ENCODE data around the gene LRMDA.

The LRMDA gene

DNA sequence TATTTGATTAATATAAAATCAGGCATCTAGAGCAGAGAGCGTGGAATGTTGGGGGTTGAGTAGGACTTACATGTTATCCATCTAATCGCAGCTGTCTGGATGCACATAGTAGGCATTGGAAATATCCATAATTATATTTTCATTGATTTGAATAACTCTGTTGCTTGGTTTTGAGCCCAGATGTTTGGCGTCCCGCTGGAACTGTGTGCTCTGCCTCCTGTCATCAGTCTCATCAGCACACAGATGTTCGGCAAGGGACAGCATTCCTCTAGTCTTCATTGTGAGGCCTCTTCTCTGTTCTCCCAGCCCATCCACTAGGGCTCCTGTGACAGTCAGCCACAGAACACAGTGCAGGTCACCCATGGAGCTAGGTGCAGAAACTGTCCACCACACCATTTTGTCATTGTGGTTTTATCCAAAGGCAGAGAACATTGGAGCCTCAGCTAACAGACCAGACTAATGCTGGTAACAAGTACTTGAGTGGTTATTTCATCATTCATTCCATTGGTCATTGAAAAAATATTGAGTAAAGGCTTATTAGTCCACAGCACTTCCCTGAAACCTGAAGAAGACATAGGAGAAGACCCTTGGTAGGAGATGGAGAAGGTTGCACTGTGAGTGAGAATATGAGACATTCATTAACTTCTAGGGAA lies 927.4 kb downstream of the LRMDA start:
- Mint-ChIP-seq H3K27ac (no peak overlapping the region), H3K9me3 (peaks cover 3 to 7% of the 10 kb centered on the region in 2 donors), H3K27me3 (no peaks in the 10 kb centered on the region), H3K36me3 (ENCODE audit: insufficient read depth) (no peaks in the 10 kb centered on the region), H3K4me3 (no peak overlapping the region), H3K4me1 (ENCODE audit: low read depth in 2 of 2) (no peaks in the 10 kb centered on the region)
- no peak for DNase-seq
- ATAC-seq (replicated peaks), result no peak

DNA sequence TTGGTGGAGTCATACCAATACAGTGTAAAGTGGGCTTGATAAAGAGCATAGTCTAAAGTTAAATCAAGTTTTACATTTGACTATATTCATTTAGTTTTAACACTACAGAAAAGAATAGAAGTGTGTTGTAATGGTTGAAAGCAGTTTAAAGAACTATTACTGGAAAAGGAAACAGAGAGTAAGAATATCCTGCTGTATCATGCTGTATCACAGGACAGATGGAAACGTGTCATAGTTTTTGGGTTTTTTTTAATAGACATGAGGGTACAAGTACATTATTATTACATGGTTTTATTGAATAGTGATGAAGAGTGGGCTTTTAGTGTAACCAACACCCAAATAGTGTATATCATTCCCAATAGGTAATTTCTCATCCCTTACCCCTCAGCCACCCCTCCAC lies 944.3 kb downstream of the LRMDA start:
- Mint-ChIP-seq H3K27me3 (no peaks in the 10 kb centered on the region), H3K9me3 (peaks cover 4 to 12% of the 10 kb centered on the region in 2 donors), H3K36me3 (ENCODE audit: insufficient read depth) (no peaks in the 10 kb centered on the region), H3K27ac (no peak overlapping the region), H3K4me1 (ENCODE audit: low read depth in 2 of 2) (no peaks in the 10 kb centered on the region), H3K4me3 (no peak overlapping the region)
- no peak for DNase-seq
- no peak for ATAC-seq (replicated peaks)

DNA sequence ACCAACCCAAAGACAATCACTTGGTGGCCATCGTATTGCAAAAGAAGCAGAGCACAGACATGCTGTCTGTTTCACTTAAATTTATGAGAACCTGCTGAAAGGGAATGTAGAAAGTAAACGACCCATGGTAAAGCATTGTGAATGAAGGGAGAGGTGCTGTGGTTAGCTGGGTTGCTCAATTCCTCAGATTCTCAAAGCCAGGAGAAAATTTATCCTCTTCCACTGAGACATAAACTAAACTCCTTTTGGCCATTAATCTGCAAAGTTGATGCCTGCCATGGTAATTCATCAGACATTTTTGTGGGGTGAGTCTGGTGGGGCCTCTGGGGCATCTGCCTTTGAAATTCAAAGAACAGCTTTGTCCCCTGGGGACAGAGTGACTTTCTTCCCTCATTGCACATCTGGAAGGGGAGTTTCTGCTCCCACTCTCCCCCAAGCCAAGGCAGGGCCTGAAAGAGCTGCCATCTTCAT lies 951.0 kb downstream of the LRMDA start:
- H3K36me3 Mint-ChIP-seq (ENCODE audit: insufficient read depth), result no peaks in the 10 kb centered on the region

DNA sequence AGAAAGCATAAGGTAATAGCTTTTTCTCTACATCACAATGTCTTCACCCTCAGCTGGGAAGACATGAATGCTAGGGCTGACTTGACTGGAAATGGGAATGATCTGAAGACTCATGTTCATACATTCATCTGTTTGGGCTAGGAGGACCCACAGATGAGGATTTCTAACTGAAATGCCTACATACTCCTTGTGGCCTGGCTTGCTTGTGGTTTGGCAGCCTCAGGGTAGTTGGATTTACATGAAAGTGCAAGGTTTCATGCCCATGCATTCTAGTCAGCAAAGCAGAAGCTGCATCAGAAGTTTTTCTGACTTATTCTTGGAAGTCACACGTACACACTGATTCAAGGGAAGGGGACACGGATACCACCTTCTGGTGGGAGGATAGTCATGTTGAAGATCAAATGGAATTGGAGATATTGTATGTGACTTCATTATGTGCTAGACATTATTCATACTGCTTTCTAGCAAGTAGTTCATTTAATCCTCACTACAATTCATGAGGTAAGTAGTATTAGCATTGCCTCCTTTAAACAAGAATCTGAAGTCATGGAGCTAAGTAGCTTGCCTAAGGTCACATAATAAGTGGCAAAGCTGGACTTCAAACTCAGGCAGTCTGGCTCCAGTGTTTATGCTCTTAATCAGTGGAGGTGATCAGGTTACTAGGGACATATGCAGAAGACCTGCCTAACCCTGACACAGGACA lies 957.0 kb downstream of the LRMDA start:
- ATAC-seq (replicated peaks), result no peak
- no peaks in the 10 kb centered on the region for H3K36me3 Mint-ChIP-seq (ENCODE audit: insufficient read depth)
- H3K9me3 Mint-ChIP-seq, result peaks cover 15 to 21% of the 10 kb centered on the region in 2 donors
- H3K27ac Mint-ChIP-seq, result no peak overlapping the region
- no peak for DNase-seq
- H3K4me3 Mint-ChIP-seq, result no peak overlapping the region
- no peaks in the 10 kb centered on the region for H3K27me3 Mint-ChIP-seq
- H3K4me1 Mint-ChIP-seq (ENCODE audit: low read depth in 2 of 2), result no peaks in the 10 kb centered on the region

More for the DNA sequence above, 951.0 kb downstream of the LRMDA start:
- Mint-ChIP-seq H3K27me3 (no peaks in the 10 kb centered on the region), H3K4me1 (ENCODE audit: low read depth in 2 of 2) (no peaks in the 10 kb centered on the region), H3K9me3 (peaks cover 11 to 24% of the 10 kb centered on the region in 2 donors), H3K4me3 (no peak overlapping the region), H3K27ac (no peak overlapping the region)
- ATAC-seq (replicated peaks), result no peak
- DNase-seq, result no peak

DNA sequence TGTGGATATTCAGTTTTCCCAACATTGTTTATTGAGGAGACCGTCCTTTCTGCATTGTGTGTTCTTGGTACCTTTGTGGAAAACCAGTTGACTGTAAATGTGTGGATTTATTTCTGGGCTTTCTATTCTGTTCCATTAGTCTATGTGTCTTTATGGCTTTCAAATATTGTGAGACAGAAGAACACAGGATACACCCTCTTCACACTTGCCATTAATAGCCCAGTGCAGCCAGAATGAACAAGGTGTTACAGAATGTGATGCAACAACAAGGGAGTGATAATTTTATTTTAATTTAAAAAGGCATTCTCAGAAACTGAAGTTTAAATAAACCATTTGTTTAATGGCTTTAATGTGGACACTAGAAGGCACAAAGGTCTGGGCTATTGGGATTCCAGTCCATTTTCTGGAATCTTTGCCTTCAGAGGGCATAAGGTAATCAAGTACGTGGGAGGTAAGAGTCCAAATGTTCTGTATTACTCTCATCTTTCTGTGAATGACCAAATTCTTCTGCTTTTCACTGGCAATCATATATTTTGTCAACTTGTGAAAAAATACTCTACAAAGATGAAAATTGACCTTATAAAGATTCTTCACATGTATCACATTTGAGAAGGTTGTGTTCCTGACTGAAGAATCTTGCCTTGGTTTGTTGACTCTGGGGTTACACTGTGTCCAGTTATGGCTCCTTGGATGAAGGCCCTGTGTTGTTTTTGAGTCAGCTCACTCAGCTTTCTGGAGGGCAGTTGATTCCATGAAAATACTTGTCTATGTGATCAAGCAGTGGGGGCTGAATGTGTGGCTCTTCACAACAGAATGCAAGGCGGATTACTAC lies 962.7 kb downstream of the LRMDA start:
- Mint-ChIP-seq H3K4me1 (ENCODE audit: low read depth in 2 of 2) (no peaks in the 10 kb centered on the region), H3K27me3 (no peaks in the 10 kb centered on the region), H3K27ac (no peak overlapping the region), H3K4me3 (no peak overlapping the region), H3K9me3 (peaks cover 5 to 11% of the 10 kb centered on the region in 2 donors), H3K36me3 (ENCODE audit: insufficient read depth) (no peaks in the 10 kb centered on the region)
- DNase-seq (no peak), ATAC-seq (replicated peaks) (no peak)

DNA sequence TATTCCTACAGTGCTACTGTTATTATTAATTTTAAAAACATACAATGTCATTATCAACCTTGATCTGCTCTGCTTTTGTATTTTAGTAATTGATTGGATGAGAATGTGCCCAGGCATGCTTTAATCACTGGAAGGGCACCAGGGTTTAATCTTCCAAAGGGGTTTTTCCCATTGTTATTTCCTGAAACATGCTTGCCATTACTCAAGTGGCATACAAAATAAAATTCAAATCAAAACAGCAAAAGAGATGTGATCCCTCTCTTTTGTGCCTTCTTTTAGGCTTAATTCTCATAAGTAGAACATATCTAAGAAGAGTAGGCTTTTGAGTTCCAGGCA lies 963.3 kb downstream of the LRMDA start:
- H3K27ac Mint-ChIP-seq, result no peak overlapping the region
- H3K36me3 Mint-ChIP-seq (ENCODE audit: insufficient read depth), result no peaks in the 10 kb centered on the region
- no peaks in the 10 kb centered on the region for H3K4me1 Mint-ChIP-seq (ENCODE audit: low read depth in 2 of 2)
- no peak overlapping the region for H3K4me3 Mint-ChIP-seq
- ATAC-seq (replicated peaks) (no peak), DNase-seq (no peak)
- no peaks in the 10 kb centered on the region for H3K27me3 Mint-ChIP-seq
- peaks cover 5 to 11% of the 10 kb centered on the region in 2 donors for H3K9me3 Mint-ChIP-seq

DNA sequence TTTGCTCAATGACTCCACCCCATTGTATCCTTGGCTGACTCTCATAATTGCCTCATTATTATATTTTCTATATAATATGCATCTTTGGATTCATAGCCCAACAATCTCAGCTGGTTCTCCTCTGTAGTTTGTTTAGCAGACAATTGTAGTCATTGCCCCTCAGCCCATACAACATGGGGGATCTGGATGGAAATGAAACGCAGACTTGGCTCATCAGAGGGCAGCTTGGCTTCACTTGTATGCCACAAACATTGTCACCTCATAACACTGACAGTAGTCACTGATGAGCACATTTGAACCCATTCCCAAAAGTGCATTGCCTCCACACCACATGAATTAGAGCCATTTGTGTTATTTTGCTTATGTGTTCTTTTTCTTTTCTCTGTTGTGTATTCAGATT lies 963.8 kb downstream of the LRMDA start:
- DNase-seq (no peak), ATAC-seq (replicated peaks) (no peak)
- no peak overlapping the region for H3K4me3 Mint-ChIP-seq
- no peaks in the 10 kb centered on the region for H3K36me3 Mint-ChIP-seq (ENCODE audit: insufficient read depth)
- H3K4me1 Mint-ChIP-seq (ENCODE audit: low read depth in 2 of 2), result no peaks in the 10 kb centered on the region
- no peak overlapping the region for H3K27ac Mint-ChIP-seq
- no peaks in the 10 kb centered on the region for H3K27me3 Mint-ChIP-seq
- H3K9me3 Mint-ChIP-seq, result peaks cover 7 to 11% of the 10 kb centered on the region in 2 donors

DNA sequence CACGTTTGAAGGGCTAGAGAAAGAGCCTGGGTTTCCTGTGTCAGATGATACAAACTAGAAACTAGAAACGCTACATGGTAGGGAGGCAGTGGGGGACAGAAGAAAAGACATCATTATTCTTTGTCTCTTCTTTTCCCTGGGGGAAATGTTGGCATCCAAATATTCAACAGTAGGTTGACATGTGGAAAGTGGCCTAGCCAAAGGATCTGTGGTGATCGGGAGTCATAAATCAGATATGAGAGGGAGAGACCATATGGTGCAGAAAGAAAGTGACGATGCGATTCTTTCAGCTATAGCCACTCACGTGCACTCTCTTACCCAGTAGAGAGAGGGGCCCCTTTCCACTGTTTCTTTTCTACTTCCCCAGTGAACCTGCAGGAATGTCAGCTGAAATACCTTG lies 964.7 kb downstream of the LRMDA start:
- DNase-seq, result no peak
- Mint-ChIP-seq H3K9me3 (peaks cover 9 to 11% of the 10 kb centered on the region in 2 donors), H3K36me3 (ENCODE audit: insufficient read depth) (no peaks in the 10 kb centered on the region), H3K27me3 (no peaks in the 10 kb centered on the region), H3K27ac (no peak overlapping the region), H3K4me1 (ENCODE audit: low read depth in 2 of 2) (no peaks in the 10 kb centered on the region), H3K4me3 (no peak overlapping the region)
- no peak for ATAC-seq (replicated peaks)

DNA sequence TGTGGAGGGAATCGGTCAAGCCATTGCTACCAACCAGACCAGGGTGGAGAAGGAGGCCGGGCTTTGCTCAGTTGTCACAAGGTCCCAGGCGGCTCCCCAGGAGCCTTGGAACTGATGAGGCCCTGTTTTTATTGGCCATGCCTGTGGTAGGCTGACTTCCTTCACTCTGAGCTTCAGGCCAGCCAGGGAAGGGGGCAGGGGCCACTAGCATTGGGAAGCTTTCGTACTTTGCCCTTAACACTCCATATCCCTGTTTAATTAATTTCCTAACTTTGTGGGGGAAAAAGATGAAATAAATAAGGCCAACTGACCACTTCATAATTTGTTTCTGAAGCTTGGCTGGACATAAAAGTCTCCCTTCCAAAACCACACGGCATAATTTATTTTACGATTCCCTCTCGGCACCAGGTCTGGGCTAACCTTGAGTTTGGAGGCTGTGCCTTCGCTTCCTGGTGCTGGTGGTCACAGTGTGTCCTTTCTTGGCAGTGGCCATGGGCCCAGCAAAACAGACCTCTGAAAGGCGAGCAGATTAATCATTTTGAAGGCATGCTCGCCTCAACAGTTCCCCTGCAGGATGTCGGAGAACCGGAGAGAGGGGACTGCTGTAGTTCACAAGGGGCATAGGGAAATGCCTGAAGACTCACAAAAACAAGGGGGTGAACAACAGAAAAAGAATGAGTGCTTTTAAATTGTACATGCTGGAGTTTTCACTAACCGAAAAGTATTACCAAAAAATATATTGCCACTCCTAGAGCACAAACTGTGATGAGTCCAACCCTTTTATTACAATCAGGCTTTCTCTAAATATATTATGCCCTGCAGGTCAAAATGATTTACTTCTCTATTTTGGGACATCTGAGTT lies 966.0 kb downstream of the LRMDA start:
- H3K27ac Mint-ChIP-seq, result no peak overlapping the region
- no peaks in the 10 kb centered on the region for H3K4me1 Mint-ChIP-seq (ENCODE audit: low read depth in 2 of 2)
- H3K27me3 Mint-ChIP-seq, result no peaks in the 10 kb centered on the region
- DNase-seq, result no peak
- peaks cover 11 to 13% of the 10 kb centered on the region in 2 donors for H3K9me3 Mint-ChIP-seq
- no peak for ATAC-seq (replicated peaks)
- no peak overlapping the region for H3K4me3 Mint-ChIP-seq
- H3K36me3 Mint-ChIP-seq (ENCODE audit: insufficient read depth), result no peaks in the 10 kb centered on the region

DNA sequence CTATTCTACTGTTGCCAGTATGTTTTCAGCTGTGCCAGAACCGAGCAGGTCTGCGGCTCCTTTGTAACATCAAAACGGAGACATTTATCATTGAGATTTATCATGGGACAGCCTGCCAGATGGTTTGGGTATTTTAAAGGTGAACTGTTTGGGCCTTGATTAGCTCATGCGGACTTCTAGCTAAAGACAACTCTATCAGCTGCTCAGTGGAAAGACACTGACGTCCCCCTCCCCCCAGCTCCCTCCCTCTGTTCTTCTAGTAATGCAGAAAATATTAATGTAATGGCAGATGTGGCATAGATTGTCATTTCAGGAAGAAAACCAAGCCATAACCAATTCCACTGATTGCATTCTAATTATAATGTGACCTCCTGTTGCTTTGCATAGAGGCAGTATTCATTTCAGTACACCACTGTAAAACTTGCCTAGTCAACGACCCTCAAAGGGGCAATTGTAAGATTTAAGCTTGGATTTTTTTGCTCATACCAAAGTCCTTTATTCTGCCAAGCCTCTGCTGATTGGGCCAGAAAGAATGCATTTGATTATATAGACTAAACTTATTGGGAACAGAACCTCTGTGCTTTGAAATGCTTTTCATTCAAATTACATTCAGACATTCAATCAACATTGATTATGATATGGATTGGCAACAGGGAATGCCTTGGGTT lies 966.8 kb downstream of the LRMDA start:
- DNase-seq, result no peak
- H3K4me1 Mint-ChIP-seq (ENCODE audit: low read depth in 2 of 2), result no peaks in the 10 kb centered on the region
- no peak overlapping the region for H3K4me3 Mint-ChIP-seq

DNA sequence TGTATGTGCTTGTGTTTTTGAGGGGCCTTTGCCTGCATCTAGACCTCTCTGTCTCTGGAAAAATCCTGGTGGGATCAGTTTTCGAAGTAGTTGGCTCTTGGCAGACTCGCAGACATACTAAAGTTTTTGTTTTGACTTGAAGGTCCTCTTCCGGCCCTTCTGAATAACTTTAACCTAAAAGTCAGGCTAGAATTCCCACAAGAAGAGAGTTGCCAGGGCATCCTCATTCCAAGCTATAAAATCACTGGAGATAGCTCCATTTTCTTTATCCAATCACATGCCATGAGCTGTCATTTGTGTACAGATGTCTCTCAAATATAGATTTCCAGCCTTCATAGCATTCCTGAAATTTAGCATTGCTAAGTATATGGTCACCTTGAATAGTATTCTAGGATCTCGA lies 967.8 kb downstream of the LRMDA start:
- H3K9me3 Mint-ChIP-seq, result peaks cover 11 to 13% of the 10 kb centered on the region in 2 donors
- DNase-seq (no peak), ATAC-seq (replicated peaks) (no peak)
- H3K4me3 Mint-ChIP-seq, result no peak overlapping the region
- H3K27me3 Mint-ChIP-seq, result no peaks in the 10 kb centered on the region
- no peak overlapping the region for H3K27ac Mint-ChIP-seq
- H3K36me3 Mint-ChIP-seq (ENCODE audit: insufficient read depth), result no peaks in the 10 kb centered on the region
- no peaks in the 10 kb centered on the region for H3K4me1 Mint-ChIP-seq (ENCODE audit: low read depth in 2 of 2)

More for the DNA sequence above, 966.8 kb downstream of the LRMDA start:
- peaks cover 11 to 13% of the 10 kb centered on the region in 2 donors for H3K9me3 Mint-ChIP-seq
- H3K27ac Mint-ChIP-seq, result no peak overlapping the region
- ATAC-seq (replicated peaks), result no peak
- H3K27me3 Mint-ChIP-seq, result no peaks in the 10 kb centered on the region
- no peaks in the 10 kb centered on the region for H3K36me3 Mint-ChIP-seq (ENCODE audit: insufficient read depth)

DNA sequence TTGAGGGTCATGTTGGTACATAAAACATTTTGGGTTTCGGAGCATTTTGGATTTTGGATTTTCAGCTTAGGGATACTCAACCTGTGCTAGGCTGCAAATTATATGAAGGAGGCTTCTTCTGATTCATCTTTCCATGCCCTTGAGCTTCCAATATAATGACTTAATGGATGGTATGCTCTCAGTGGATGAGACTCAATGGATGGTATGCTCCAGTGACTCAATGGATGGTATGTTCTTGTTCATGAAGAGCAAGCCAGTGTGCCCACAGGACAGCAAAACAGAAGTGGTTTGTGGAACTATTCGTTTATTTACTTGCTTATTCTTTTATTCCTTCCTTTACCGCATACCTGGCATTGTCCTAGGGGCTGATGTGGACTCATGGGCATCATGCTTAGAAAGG lies 969.6 kb downstream of the LRMDA start:
- Mint-ChIP-seq H3K4me1 (ENCODE audit: low read depth in 2 of 2) (no peaks in the 10 kb centered on the region), H3K36me3 (ENCODE audit: insufficient read depth) (no peaks in the 10 kb centered on the region), H3K27ac (no peak overlapping the region), H3K27me3 (no peaks in the 10 kb centered on the region), H3K4me3 (no peak overlapping the region), H3K9me3 (peaks cover 2 to 16% of the 10 kb centered on the region in 2 donors)
- no peak for ATAC-seq (replicated peaks)
- no peak for DNase-seq

DNA sequence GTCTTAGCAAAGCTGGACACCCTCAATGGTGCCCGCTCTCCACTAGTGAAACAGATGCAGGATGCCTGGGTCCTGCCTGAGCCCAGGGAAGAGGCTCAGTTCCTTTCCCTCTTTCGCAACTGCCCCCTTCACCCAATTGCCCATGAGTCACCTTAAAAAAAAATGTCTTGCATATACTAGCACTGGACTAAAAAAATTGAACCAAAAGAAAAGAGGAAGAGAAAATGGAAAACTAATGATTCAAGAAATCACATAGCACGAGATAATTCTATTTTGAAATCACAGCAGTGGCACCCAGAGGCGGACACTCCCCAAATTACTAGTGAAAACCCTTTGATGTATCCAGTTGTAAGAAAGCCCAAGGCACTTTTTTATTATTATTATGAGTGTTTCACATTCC lies 972.5 kb downstream of the LRMDA start:
- no peak overlapping the region for H3K4me3 Mint-ChIP-seq
- no peak overlapping the region for H3K27ac Mint-ChIP-seq
- DNase-seq, result no peak
- peaks cover 0 to 18% of the 10 kb centered on the region in 2 donors for H3K9me3 Mint-ChIP-seq
- H3K36me3 Mint-ChIP-seq (ENCODE audit: insufficient read depth), result no peaks in the 10 kb centered on the region
- no peak for ATAC-seq (replicated peaks)
- no peaks in the 10 kb centered on the region for H3K27me3 Mint-ChIP-seq
- no peaks in the 10 kb centered on the region for H3K4me1 Mint-ChIP-seq (ENCODE audit: low read depth in 2 of 2)
